ENCODE measurements around the gene SDC3. TPM values are rescaled to one million over a fixed set of nuclear protein-coding genes. Genes with fewer than 3 reads are reported as not detected.

Gene SDC3
- total RNA-seq, 1 experiment from 2014 or later = 39.8 TPM

DNA sequence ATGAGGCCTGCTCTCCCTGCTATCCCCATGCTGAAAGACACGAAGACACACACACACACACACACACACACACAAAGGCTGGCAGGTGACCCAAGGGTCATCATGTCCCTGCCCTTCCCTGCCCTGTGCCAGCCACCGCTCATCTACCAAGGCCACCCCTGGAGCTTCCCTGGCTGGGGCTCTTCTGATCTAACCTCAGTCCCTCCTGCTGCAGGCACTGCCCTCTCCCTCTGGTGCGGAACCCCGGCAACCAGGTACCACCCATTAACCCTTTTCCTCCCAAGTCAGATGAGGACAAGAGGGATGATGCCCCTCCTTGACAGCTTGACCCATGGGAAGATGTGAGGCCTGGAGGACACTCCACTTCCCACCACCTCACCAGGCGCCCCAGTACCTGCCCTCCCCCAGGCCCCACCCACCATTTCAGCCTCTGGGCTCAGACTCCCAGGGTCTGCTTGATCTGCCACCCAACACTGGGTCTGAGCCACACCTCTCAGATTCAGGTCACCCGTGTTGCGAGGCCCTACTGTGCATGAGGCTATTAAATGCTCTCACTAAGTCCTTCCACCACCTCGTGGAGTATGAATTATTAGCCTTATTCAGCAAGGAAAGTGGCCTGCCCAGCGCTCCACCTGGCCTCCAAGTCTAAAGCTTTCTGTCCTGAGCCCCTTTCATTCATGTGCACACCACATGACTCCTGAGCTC is 2.5 kb downstream of the SDC3 start:
- DNase-seq (ENCODE audit: low read depth) = no peak

GRCh38 chr1:30905403-30905802 is 3.2 kb downstream of the SDC3 start:
- no peak for DNase-seq (ENCODE audit: low read depth)

GRCh38 chr1:30904962-30905335 is 3.6 kb downstream of the SDC3 start:
- DNase-seq (ENCODE audit: low read depth) = no peak

- DNase-seq (ENCODE audit: low read depth) = no peak
These were observed 4.2 kb downstream of the SDC3 start for GRCh38 chr1:30904191-30904961.

DNA sequence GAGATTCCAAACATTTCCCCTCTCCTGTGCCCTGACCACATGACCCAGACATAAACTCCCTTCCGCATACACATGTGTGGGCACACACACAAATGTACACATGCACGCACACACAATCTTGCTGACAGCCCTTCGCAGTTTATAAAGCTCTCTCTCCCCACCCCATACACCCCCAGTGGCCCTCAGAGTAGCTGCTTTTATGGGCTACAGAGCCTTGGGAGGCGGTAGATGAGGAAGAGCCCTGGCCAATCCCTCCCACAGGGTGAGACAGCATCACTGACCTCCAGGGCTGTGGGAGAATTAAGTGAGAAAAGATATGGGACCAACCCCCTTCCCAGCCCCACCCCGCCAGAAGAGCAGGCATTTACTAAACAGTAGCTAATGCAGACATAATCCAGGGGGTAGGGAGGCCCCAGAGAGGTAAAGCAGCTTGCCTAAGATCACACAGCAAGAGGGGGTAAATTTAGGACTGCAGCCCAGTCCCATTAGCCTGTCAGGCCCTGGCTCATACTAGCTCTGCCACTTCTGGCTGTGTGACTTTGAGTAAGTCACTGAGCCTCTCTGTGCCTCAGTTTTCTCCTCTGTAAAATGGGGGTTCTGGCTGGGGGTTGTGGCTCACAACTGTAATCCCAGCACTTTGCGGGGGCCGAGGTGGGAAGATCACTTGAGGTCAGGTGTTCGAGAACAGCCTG is 5.1 kb downstream of the SDC3 start:
- DNase-seq (ENCODE audit: low read depth) = no peak

- DNase-seq (ENCODE audit: low read depth) = no peak
These were observed 5.8 kb downstream of the SDC3 start for GRCh38 chr1:30902593-30903290.

DNA sequence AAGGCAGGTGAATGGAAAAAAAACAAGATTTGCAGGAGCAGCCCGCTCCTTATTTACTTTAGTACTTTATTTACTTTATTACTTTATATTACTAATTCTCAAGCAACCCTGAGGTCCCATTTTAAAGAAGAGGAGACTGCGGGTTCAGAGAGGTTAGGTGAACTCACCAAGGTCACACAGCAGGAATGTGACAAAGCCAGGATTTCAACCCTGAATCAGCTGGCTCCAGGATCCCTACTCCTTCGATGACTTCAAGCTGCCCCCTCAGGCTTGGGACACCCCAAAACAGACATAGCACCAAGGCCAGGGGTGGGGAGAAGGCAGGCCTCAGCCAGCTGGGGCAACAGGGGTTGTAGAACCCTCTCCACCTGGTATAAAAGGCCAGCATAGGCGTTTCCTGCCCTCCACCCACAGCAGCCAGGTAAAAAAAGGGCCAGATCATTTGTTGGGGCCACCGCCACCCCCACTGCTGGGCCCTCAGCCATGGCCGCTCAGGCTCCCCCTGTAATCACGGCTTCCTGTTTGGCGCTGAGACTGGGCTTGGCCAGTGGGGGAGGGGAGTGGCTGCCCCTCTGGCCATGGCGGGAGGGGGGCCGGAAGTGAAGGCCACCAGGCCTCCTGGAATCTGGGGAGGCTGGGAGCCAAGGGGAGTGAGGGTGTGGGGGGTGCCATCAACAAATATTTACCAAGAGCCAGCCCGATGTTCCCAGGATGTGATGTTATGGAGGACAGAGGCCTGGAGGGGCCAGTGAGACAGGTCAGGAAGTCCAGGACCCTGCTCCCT is 6.6 kb downstream of the SDC3 start:
- no peak for DNase-seq (ENCODE audit: low read depth)

DNA sequence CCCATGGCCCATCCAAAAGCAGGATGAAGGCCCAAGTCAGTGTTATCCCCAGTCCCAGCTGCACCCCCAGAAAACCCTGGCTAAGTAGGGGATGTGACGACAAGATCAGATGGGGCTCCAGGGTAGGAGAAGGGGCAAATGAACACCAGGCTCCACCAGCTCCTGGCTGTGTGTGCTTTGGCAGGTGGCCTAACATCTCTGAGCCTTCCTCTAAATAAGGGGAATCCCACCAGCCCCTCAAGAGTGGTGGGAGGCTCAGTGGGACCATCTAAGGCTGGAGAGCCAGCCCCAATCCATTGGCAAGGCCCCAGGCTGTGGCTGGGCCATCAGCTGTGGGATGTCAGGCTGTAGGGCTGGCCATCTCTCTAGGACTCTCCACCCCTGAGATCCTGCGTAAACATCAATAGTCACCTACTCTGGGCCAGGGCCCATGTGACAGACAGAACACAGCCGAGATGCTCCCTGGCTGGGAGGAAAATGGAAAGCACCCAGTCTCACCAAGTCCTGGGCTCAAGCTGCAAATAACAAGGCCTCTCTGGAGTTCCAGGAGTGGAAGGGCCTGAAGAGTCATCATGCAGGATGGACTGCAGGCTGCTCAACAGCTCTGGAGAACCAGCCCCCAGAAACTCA is 7.5 kb downstream of the SDC3 start:
- no peak for DNase-seq (ENCODE audit: low read depth)

GRCh38 chr1:30900486-30900885 is 8.1 kb downstream of the SDC3 start:
- DNase-seq (ENCODE audit: low read depth) = no peak

DNA sequence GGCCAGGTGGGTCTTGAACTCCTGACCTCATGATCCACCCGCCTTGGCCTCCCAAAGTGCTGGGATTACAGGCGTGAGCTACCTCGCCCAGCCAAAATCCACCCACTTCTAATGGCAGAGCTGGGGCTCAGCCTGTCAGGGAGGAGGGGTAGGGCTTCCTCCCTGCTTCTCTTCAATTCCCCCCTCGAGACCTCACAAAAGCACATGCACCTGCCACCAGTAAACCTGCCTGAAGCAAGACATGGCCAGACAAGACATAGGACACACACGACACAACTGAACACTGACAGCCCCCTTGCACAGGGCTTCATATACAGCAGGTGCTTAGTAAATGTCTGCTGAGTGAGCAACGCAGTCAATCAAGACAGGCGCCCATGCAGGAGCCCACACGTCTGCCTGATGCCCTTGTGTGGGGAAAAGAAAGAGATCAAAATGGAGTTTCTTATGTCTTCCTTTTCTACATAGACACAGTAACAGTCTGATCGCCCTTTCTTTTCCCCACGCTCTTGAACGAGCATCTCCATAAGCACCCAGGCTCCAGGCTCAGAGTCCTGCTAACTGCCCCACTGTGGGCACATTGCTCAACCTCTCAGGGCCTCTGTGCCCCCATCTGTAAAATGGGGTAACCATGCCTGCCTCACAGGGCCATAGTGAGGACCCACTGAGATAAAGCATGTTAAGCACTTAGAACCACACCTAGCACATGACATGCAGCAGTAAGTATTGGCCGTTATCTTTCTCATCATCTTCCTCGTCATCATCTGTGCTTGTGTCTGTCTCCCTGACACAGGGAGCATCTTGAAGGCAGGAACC is 8.8 kb downstream of the SDC3 start:
- no peak for DNase-seq (ENCODE audit: low read depth)

DNA sequence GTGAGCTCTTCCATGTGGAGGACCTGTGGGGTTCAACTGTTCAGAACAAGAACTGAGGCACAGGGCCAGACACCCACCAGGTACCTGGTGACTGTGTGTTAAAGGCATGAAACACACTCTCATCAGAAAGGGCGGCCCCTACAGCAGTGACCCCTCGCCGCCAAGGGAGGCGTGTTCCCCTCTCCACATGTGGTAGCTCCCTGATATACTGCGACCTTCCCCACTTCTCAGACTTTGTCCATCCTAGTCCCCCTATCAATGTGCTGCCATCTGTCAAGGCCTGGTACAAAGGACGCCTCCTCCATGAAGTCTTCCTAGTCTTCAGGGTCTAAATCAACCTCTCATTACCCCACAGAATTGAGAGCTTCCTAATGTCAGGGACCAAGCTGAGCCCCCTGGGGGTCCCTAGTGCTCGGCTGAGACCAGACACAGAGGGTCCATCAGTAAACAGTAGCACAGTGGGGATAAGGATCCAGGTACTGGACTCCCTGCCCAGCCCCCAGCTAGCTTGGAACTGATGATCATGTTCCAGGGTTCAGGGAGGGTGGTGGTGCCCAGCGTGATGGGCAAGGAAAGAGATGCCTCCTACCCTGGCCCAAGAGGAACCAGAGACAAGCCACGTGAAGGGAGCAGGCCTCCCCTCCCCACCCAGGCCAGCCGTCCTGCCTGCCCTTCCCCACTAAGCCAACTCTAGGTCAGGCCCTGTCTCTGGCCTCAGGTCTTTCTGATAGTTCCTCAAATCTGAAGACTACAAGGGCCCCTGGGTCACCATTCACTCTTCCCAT is 10.3 kb downstream of the SDC3 start:
- DNase-seq (ENCODE audit: low read depth) = no peak

DNA sequence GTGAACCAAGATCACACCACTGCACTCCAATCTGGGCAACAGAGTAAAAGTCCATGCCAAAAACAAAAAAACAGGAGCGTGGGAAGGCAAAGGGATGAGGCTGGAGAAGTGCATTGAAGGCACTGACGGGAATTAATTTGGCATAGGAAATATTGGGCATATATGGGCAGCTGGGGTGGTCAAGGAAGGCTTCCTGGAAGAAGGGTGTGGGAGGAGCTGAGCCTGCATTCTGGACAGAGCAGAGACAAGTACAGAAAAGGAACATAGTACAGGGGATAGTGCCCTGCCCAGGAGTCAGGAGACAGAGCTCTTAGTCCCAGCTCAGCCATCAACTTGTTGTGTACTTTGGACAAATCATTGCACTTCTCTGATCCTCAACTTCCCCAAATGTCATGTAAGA is 11.7 kb downstream of the SDC3 start:
- DNase-seq (ENCODE audit: low read depth) = no peak

- DNase-seq (ENCODE audit: low read depth) = no peak
These were observed 12.5 kb downstream of the SDC3 start for GRCh38 chr1:30895944-30896660.

DNA sequence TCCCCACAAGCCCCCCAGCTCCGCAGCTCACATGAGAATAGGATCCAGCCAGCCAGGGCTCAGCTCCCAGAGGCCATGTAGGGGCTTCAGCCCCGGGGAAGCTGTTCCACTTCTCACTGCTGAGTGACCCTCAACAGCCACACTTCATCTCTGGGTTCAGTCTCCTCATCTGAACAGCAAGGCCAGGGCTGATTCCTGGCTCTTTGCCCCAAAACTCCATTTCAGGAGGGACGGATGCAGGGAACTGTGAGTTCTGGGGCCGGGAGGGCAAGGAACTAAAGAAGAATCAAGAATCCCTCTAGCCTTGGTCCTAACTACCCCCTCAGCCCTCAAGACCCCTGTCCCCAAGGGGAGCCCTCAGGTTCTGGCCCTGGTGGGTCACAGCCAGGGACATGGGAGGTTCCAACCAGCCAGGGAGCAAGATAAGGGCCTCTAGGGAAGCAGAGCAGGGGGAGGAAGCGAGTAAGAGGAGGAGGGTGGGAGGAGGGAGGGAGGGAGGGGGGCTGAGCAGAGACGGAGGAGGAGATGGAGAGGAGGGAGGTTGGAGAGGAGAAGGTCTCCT is 13.1 kb downstream of the SDC3 start:
- DNase-seq (ENCODE audit: low read depth) = no peak

DNA sequence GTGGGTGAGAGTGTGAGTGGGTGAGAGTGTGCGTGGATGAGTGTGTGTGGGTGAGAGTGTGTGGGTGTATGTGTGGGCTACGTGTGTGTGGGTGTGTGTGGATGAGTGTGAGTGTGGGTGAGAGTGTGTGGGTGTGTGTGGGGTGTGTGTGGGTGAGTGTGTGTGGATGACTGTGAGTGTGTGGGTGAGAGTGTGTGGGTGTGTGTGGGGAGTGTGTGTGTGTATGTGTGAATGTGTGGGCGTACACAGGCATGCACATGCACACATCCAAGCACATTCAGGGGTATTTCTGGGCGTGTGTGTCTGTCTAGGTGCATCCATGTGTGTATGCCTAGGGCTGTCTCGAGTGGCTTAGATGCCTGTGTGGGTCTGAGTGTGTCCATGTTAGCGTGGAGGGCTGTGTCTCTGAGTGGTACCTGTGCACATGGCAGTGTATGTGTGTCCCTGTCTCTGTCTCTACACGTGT is 14.0 kb downstream of the SDC3 start:
- no peak for DNase-seq (ENCODE audit: low read depth)

- no peak for DNase-seq (ENCODE audit: low read depth)
These were observed 14.6 kb downstream of the SDC3 start for GRCh38 chr1:30893776-30894507.

GRCh38 chr1:30892671-30893073 is 15.9 kb downstream of the SDC3 start:
- no peak for DNase-seq (ENCODE audit: low read depth)

All from LHCN-M2 (cell line).